Thyroid gland (tissue), 4 donors: ENCODE results near the gene WDFY4. TPM values are rescaled to one million over a fixed set of nuclear protein-coding genes. Genes with fewer than 3 reads are reported as not detected.

ENCODE experiments used
- DNase-seq, 2 donors: peaks; one replicate each; pipeline ENCODE4 v3.0.0-alpha.2; 2019
- H3K27ac ChIP-seq, 3 donors: fragments of 200-600 bp; sonication (generic); 1 replicate in 2 of 3; 2 replicates in 1 of 3; pipeline ENCODE4 v1.5.1; 2016 to 2019; ENCODE audit warnings: mild to moderate bottlenecking in 1 of 3, moderate library complexity in 1 of 3
- H3K27me3 ChIP-seq: fragments of 200-600 bp; sonication (generic); one replicate; pipeline ENCODE4 v1.5.1; 2019
- H3K36me3 ChIP-seq, 2 donors: fragments of 200-600 bp; sonication (generic); one replicate each; pipeline ENCODE4 v1.5.1; 2016 to 2019
- H3K4me1 ChIP-seq, 2 donors: fragments of 200-600 bp; sonication (generic); one replicate each; pipeline ENCODE4 v1.5.1; 2017 to 2019
- H3K4me3 ChIP-seq, 3 donors: fragments of 200-600 bp; sonication (generic); replicated peaks in 1 of 3; 1 replicate in 2 of 3; 2 replicates in 1 of 3; pipeline ENCODE4 v1.5.1; 2016; ENCODE audit warnings: mild to moderate bottlenecking in 1 of 3
- H3K9me3 ChIP-seq: fragments of 200-600 bp; sonication (generic); one replicate; pipeline ENCODE4 v1.5.1; 2017
- POLR2A ChIP-seq, 2 donors: fragments of 450-650 bp; IDR thresholded peaks; one replicate each; pipeline ENCODE4 v1.6.1; 2017; ENCODE audit warnings: antibody characterized with exemption in 2 of 2, mild to moderate bottlenecking in 2 of 2, moderate library complexity in 1 of 2
- WGBS, 2 donors: methylation state at CpG; one replicate each; pipeline ENCODE4 v1.1.5; 2017; 5-methylcytosine and 5-hydroxymethylcytosine counted together
- intact Hi-C: fragments of 100-400 bp; cut with DNase I; formaldehyde crosslinking; loops from one replicate; pipeline ENCODE4 v1.15.1; 2023
- total RNA-seq, 4 donors: library from RNA; depleted of rRNA; stranded (reverse); fragments of >200 nt; gene quantifications; one replicate each; pipeline ENCODE4 v1.2.3, GENCODE V29; 2016
- TF ChIP-seq, protein P1 (sequence below), 6 experiments: fragments of 200-600 bp in 3 of 6; fragments of 450-650 bp in 3 of 6; sonication (generic) in 3 of 6; IDR thresholded peaks; one replicate each; pipeline ENCODE4 v1.5.1; 2016 to 2019; ENCODE audit warnings: antibody characterized with exemption in 6 of 6, mild to moderate bottlenecking in 2 of 6, inconsistent platforms in 1 of 6, moderate library complexity in 1 of 6

WDFY4 gene
- total RNA-seq, 4 donors from 2014 or later: 1.0 to 3.5 (median 1.2) TPM

DNA sequence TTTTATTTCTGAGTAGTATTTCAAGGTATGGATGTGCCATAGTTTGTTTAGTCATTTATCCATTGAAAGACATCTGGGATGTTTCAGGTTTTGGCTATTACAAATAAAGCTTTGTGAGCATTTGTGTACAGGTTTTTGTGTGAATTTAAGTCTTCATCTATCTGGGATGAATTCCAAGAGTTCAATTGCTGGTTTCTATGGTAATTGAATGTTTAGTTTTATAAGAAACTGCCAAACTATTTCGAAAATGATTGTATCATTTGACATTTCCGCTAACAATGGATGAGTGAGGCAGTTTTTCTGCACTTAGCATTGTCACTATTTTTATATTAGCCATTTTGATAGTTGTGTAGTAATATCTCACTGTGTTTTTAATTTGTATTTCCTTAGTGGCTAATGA, 99.4 kb downstream of the WDFY4 start:
- H3K36me3 ChIP-seq: no peaks in the 10 kb centered on the region
- no peak overlapping the region for H3K27ac ChIP-seq
- H3K9me3 ChIP-seq: no peaks in the 10 kb centered on the region
- DNase-seq: no peak
- no peaks in the 10 kb centered on the region for H3K27me3 ChIP-seq
- TF ChIP-seq, protein P1, sequence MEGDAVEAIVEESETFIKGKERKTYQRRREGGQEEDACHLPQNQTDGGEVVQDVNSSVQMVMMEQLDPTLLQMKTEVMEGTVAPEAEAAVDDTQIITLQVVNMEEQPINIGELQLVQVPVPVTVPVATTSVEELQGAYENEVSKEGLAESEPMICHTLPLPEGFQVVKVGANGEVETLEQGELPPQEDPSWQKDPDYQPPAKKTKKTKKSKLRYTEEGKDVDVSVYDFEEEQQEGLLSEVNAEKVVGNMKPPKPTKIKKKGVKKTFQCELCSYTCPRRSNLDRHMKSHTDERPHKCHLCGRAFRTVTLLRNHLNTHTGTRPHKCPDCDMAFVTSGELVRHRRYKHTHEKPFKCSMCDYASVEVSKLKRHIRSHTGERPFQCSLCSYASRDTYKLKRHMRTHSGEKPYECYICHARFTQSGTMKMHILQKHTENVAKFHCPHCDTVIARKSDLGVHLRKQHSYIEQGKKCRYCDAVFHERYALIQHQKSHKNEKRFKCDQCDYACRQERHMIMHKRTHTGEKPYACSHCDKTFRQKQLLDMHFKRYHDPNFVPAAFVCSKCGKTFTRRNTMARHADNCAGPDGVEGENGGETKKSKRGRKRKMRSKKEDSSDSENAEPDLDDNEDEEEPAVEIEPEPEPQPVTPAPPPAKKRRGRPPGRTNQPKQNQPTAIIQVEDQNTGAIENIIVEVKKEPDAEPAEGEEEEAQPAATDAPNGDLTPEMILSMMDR (IDR thresholded peaks at IDR 0.05): no peak
- no peak for TF ChIP-seq POLR2A (IDR thresholded peaks at IDR 0.05)
- WGBS, 2 donors: 69 to 77% methylated on average over 2 of the region's 2 CpGs
- no peak overlapping the region for H3K4me3 ChIP-seq
- H3K4me1 ChIP-seq: no peaks in the 10 kb centered on the region
- intact Hi-C loops: no loop called here

DNA sequence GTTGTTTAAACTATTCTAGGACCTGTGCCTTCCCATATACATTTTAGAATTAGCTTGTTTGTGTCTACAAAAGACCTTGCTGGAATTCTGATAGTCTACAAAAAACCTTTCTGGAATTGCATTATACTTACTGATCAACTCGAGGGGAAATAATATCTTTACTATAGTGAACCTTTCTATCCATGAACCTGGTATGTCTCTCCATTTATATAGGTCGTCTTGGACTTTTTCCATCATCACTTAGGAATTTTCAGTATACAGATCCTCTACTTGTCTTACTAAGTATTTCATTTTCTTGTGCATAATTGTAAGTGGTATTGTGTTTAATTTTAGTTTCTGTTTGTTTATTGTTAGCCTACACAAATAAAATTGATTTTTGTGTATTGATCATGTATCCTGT, 101.1 kb downstream of the WDFY4 start:
- Histone ChIP-seq H3K4me1 (no peaks in the 10 kb centered on the region), H3K4me3 (no peak overlapping the region), H3K9me3 (no peaks in the 10 kb centered on the region), H3K27ac (no peak overlapping the region), H3K36me3 (no peaks in the 10 kb centered on the region), H3K27me3 (no peaks in the 10 kb centered on the region)
- TF ChIP-seq, protein P1 (IDR thresholded peaks at IDR 0.05): no peak
- TF ChIP-seq POLR2A (IDR thresholded peaks at IDR 0.05): no peak
- WGBS, 2 donors: 80 to 83% methylated on average over 2 of the region's 2 CpGs
- DNase-seq: no peak
- intact Hi-C loops: no loop called here

DNA sequence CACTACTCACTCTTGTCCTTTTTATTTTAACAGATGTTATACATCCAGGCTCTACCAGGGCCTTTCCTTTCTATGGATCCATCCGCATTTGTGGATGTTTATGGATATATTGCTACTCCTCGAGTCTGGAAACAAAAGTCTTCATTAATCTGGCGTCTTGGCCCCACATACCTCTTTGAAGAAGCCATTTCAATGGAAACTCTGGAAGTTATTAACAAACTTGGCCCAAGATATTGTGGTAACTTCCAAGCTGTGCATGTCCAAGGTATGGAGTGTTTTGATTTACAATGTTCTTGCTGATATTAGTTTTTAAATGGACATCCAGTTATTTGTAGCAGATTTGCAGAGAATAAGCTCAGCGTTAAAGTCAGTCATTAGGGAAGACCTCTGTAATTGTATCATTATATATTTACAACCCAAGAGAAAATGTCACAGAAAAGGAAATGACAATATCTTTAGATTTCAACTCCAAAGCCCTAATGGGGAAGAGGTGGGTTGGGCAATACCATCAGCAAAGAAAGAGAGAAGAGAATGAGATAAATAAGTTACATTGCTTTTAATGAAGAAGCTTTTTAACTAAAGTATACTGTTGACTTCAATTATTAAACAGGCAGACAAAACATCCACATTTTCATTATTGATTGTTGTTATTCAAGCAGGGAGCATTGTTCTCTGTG, 102.1 kb downstream of the WDFY4 start:
- Histone ChIP-seq H3K27me3 (no peaks in the 10 kb centered on the region), H3K27ac (no peak overlapping the region), H3K4me3 (no peak overlapping the region), H3K9me3 (no peaks in the 10 kb centered on the region), H3K4me1 (peaks cover 0 to 2% of the 10 kb centered on the region in 2 donors), H3K36me3 (no peaks in the 10 kb centered on the region)
- no peak for TF ChIP-seq POLR2A (IDR thresholded peaks at IDR 0.05)
- TF ChIP-seq, protein P1 (IDR thresholded peaks at IDR 0.05): no peak
- WGBS, 2 donors: 77 to 86% methylated on average over 4 of the region's 4 CpGs
- DNase-seq: no peak
- intact Hi-C loops: no loop called here

DNA sequence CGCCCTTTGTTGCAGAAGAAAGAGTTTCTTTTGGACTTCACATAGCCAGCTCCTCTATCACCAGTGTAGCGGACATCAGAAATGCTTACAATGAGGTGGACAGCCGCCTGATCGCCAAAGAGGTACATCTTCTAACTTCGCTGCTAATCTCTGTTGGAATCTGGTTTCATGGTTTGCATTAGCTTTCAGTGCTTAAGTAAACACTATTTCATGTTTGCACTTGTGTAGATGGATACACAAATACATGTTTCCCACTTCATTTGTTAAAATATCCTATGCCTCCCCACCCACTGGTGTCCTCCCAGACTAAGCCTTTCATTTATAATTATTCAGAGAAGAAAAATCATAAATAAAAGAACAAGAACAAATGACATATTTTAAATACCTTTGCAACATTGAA, 103.9 kb downstream of the WDFY4 start:
- H3K36me3 ChIP-seq: no peaks in the 10 kb centered on the region
- H3K27ac ChIP-seq: no peak overlapping the region
- H3K4me1 ChIP-seq: peaks cover 0 to 7% of the 10 kb centered on the region in 2 donors
- H3K9me3 ChIP-seq: no peaks in the 10 kb centered on the region
- WGBS, 2 donors: 85 to 91% methylated on average over 5 of the region's 5 CpGs
- TF ChIP-seq POLR2A (IDR thresholded peaks at IDR 0.05): no peak
- TF ChIP-seq, protein P1 (IDR thresholded peaks at IDR 0.05): no peak
- intact Hi-C loops: no loop called here
- DNase-seq: no peak
- H3K27me3 ChIP-seq: no peaks in the 10 kb centered on the region
- H3K4me3 ChIP-seq: no peak overlapping the region

DNA sequence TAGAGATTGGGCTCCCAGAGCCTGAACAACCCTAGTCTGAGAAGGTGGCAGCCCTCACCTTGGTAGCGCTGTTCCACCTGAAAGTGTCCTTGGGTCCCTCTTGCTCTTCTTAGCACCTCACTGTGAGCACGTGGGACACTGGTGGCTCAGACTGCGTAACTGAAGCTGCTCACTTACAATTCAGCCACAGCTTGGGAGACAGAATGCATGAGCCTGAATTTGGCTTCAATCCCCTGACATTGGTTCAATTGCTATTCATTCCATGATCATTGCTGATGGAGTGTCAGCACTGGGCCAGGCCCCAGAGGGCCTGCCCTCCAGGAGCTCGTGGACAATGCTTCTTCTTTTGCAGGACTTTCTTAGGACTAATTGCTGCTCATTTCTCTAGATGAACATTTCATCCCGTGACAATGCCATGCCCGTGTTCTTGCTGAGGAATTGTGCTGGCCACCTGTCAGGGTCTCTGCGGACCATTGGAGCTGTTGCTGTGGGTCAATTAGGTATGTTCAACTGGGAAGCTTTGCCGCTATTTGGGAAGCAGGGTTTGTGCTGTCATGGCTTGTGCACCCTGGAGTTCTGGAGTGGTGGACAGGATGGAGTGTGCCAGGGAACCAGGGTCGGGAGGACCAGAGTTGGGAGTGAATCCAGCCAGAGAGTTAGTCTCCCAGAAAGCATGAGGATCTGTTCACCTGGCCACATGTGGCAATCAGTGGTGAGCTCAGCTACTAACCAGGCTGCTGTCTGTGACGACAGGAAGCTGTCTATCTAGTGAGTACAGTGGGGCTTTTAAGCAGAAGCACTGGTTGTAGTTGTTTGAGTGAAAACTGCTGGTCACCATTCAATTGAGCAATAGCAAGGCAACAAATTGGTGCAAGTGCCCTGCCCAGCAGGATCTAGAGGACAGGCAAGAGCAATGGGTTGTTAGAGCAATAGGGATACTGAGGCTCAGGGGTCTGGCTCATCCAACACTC, 105.1 kb downstream of the WDFY4 start:
- H3K4me1 ChIP-seq: peaks cover 0 to 7% of the 10 kb centered on the region in 2 donors
- WGBS, 2 donors: 84% methylated on average over 10 of the region's 10 CpGs
- no peaks in the 10 kb centered on the region for H3K36me3 ChIP-seq
- H3K9me3 ChIP-seq: no peaks in the 10 kb centered on the region
- TF ChIP-seq, protein P1 (IDR thresholded peaks at IDR 0.05): no peak
- TF ChIP-seq POLR2A (IDR thresholded peaks at IDR 0.05): no peak
- no peak overlapping the region for H3K4me3 ChIP-seq
- no peak overlapping the region for H3K27ac ChIP-seq
- intact Hi-C loops: no loop called here
- no peaks in the 10 kb centered on the region for H3K27me3 ChIP-seq
- no peak for DNase-seq
